HepG2 (cell line): ENCODE measurements around the gene SHE. TPM values are rescaled to one million over a fixed set of nuclear protein-coding genes. Genes with fewer than 3 reads are reported as not detected.

Experiments
- ATAC-seq: fragments of 200-7000 bp; cut with Tn5 transposase; 3 replicates; pipeline ENCODE4 v1.9.1; 2020; ENCODE audit warnings: mild to moderate bottlenecking, moderate library complexity
- BruUV-seq: library from RNA; stranded (reverse); fragments of 400-500 nt; replicated peaks from 2 replicates; lab custom pipeline; 2021; lab: Mats Ljungman, UMichigan
- CTCF ChIA-PET: fragments of 300-600 bp; formaldehyde crosslinking; extraction: SDS; loops from one replicate; lab custom pipeline; 2021; ENCODE audit warnings: low total read pairs, inconsistent platforms, low intra/inter-chr PET ratio; lab: Yijun Ruan, JAX
- POLR2A ChIA-PET: fragments of 350-600 bp; sonication (Branson Sonifier 250); formaldehyde crosslinking; loops from one replicate; lab custom pipeline; 2020; ENCODE audit warnings: antibody characterized with exemption, inconsistent platforms; lab: Yijun Ruan, JAX
- DNase-seq: peaks from one replicate; pipeline ENCODE4 v3.0.0-alpha.2; 2015; ENCODE audit warnings: low spot score
- FAIRE-seq: peaks from 3 replicates; lab custom pipeline; 2011; peaks lifted over from hg19 to GRCh38; lab: Jason Lieb, UNC
- H2AFZ ChIP-seq: one replicate; pipeline ENCODE4 v1.6.1; 2011; ENCODE audit warnings: low read length, inconsistent platforms
- H3K27ac ChIP-seq: fragments of 300-600 bp; 3 replicates; pipeline ENCODE4 v1.8.0; 2011; ENCODE audit warnings: mixed run types, mild to moderate bottlenecking, mixed read lengths, low read length, inconsistent platforms; ENCODE audit not compliant: insufficient read depth; ENCODE audit errors: extremely low read length
- H3K27me3 ChIP-seq, 2 experiments: fragments of 200-600 bp in 1 of 2; 2 replicates in 1 of 2; 3 replicates in 1 of 2; pipeline versions ENCODE4 v1.6.0 to v1.8.0; 2011; ENCODE audit warnings: low read length in 2 of 2, mild to moderate bottlenecking in 2 of 2, moderate library complexity in 2 of 2, inconsistent platforms in 1 of 2; ENCODE audit not compliant: insufficient read depth in 2 of 2, control insufficient read depth in 1 of 2
- H3K36me3 ChIP-seq, 2 experiments: fragments of 200-600 bp in 1 of 2; replicated peaks in 1 of 2; 2 replicates in 1 of 2; 3 replicates in 1 of 2; pipeline versions ENCODE4 v1.5.1 to v1.8.0; 2011; ENCODE audit warnings: low read length in 2 of 2, inconsistent platforms in 1 of 2; ENCODE audit not compliant: insufficient read depth in 2 of 2, control insufficient read depth in 1 of 2
- H3K4me1 ChIP-seq: 2 replicates; pipeline ENCODE4 v1.5.1; 2012; ENCODE audit warnings: low read length, inconsistent platforms; ENCODE audit not compliant: insufficient read depth
- H3K4me2 ChIP-seq: 2 replicates; pipeline ENCODE4 v1.6.0; 2011; ENCODE audit warnings: low read depth, low read length, inconsistent platforms
- H3K4me3 ChIP-seq, 3 experiments: fragments of 200-600 bp in 1 of 3; sonication (generic), shearing (Covaris generic) in 1 of 3; replicated peaks in 1 of 3; 2 replicates each; pipeline ENCODE4 v1.5.1; 2011 to 2016; ENCODE audit warnings: low read length in 3 of 3, inconsistent platforms in 2 of 3, low read depth in 2 of 3, mild to moderate bottlenecking in 2 of 3, control low read depth in 1 of 3, mixed read lengths in 1 of 3; ENCODE audit not compliant: insufficient read depth in 1 of 3
- H3K79me2 ChIP-seq: one replicate; pipeline ENCODE4 v1.6.1; 2011; ENCODE audit warnings: low read length, inconsistent platforms; ENCODE audit not compliant: insufficient read depth
- H3K9ac ChIP-seq: 2 replicates; pipeline ENCODE4 v1.6.0; 2011; ENCODE audit warnings: mild to moderate bottlenecking, low read depth, low read length, inconsistent platforms; ENCODE audit not compliant: insufficient read depth
- H3K9me3 ChIP-seq: 2 replicates; pipeline ENCODE4 v1.5.1; 2012; ENCODE audit warnings: mild to moderate bottlenecking, low read length
- H4K20me1 ChIP-seq: 2 replicates; pipeline ENCODE4 v1.6.0; 2011; ENCODE audit warnings: inconsistent platforms, mild to moderate bottlenecking, low read length, moderate library complexity; ENCODE audit not compliant: insufficient read depth
- AGO2 ChIP-seq: fragments of 200-400 bp; formaldehyde crosslinking; optimal IDR thresholded peaks from 2 replicates; pipeline ENCODE3; 2017; ENCODE audit warnings: mild to moderate bottlenecking, low read depth, low read length, moderate library complexity
- ELF1 ChIP-seq: sonication (generic); formaldehyde crosslinking; IDR thresholded peaks from 2 replicates; pipeline ENCODE4 v1.4.0; 2020; ENCODE audit warnings: missing genetic modification reagents
- GATAD1 ChIP-seq: IDR thresholded peaks from 2 replicates; pipeline ENCODE4 v1.6.1; 2016; ENCODE audit warnings: missing genetic modification reagents, missing compliant biosample characterization
- MAFF ChIP-seq: IDR thresholded peaks from 2 replicates; pipeline ENCODE4 v1.6.1; 2011; ENCODE audit warnings: low read depth, low read length, improper control_type of control experiment
- MAFK ChIP-seq, 2 experiments: IDR thresholded peaks in 1 of 2; conservative IDR thresholded peaks in 1 of 2; 2 replicates each; pipeline ENCODE4 v1.6.1; 2011; ENCODE audit warnings: improper control_type of control experiment in 2 of 2, low read length in 2 of 2
- NFE2 ChIP-seq: sonication (generic); formaldehyde crosslinking; IDR thresholded peaks from 2 replicates; pipeline ENCODE4 v1.4.0; 2020; ENCODE audit warnings: missing genetic modification reagents
- NFYC ChIP-seq: IDR thresholded peaks from 2 replicates; pipeline ENCODE4 v1.6.1; 2016; ENCODE audit warnings: missing genetic modification reagents, missing compliant biosample characterization
- PRMT3 ChIP-seq: sonication (generic); formaldehyde crosslinking; IDR thresholded peaks from 2 replicates; pipeline ENCODE4 v1.8.1; 2022; ENCODE audit warnings: low read depth, mild to moderate bottlenecking, moderate library complexity, missing genetic modification reagents, borderline replicate concordance
- PRPF4 ChIP-seq: fragments of 200-400 bp; formaldehyde crosslinking; IDR thresholded peaks from 2 replicates; pipeline ENCODE4 v1.6.1; 2016; ENCODE audit warnings: low read length, low read depth; ENCODE audit not compliant: poor library complexity, severe bottlenecking
- TEAD3 ChIP-seq: optimal IDR thresholded peaks from 2 replicates; pipeline ENCODE3; 2016; ENCODE audit warnings: borderline replicate concordance
- ZNF33B ChIP-seq: sonication (generic); formaldehyde crosslinking; IDR thresholded peaks from 2 replicates; pipeline ENCODE4 v1.5.1; 2020; ENCODE audit warnings: mild to moderate bottlenecking, missing genetic modification reagents
- ZNF543 ChIP-seq: sonication (generic); formaldehyde crosslinking; IDR thresholded peaks from 2 replicates; pipeline ENCODE4 v1.4.0; 2020; ENCODE audit warnings: mild to moderate bottlenecking, missing genetic modification reagents
- WGBS: methylation state at CpG from one replicate; pipeline ENCODE4 v1.1.6; 2017; ENCODE audit warnings: low lambda C conversion rate; 5-methylcytosine and 5-hydroxymethylcytosine counted together
- in situ Hi-C: cut with HindIII; loops from 2 replicates; pipeline ENCODE4 v1.10.0; 2017; ENCODE audit warnings: low pct_unique_long_range_greater_than_20kb; ENCODE audit not compliant: extremely low pct_ligation_motif_present
- intact Hi-C: fragments of 100-400 bp; cut with micrococcal nuclease; formaldehyde crosslinking; loops from one replicate; pipeline ENCODE4 v1.10.0; 2022; ENCODE audit not compliant: unreplicated experiment
- polyA plus RNA-seq, 8 experiments: library from polyadenylated mRNA; depleted of rRNA in 3 of 8; stranded (reverse) in 7 of 8; unstranded in 1 of 8; fragments of >200 nt; fragmentation: Illumina TruSeq in 4 of 8; extraction: Trizol in 4 of 8; gene quantifications; 2 replicates each; pipeline versions ENCODE4 v1.2.1 to v1.2.3, GENCODE V29; 2011 to 2016; ENCODE audit warnings: low read depth in 4 of 8, missing spikeins in 1 of 8, mixed read lengths in 1 of 8; ENCODE audit not compliant: insufficient read depth in 1 of 8
- total RNA-seq, 5 experiments: library from RNA; depleted of rRNA; stranded (reverse); fragments of >200 nt; fragmentation: Illumina TruSeq; extraction: Trizol; gene quantifications; 2 replicates each; pipeline ENCODE4 v1.2.3, GENCODE V29; 2016; ENCODE audit warnings: low read depth in 1 of 5

The SHE gene
- total and polyA plus RNA-seq, 2 of the 13 experiments (the other 11 are each of a cell fraction or from before 2014, with no cell fraction given), result not detected

DNA sequence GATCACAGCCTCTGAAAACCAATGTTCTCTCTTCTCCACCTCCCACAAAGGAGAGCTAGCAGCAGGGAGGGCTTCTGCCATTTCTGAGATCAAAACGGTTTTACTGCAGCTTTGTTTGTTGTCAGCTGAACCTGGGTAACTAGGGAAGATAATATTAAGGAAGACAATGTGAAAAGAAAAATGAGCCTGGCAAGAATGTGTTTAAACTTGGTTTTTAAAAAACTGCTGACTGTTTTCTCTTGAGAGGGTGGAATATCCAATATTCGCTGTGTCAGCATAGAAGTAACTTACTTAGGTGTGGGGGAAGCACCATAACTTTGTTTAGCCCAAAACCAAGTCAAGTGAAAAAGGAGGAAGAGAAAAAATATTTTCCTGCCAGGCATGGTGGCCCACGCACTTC, 36.0 kb downstream of the SHE start:
- ChIA-PET POLR2A (no interaction called here), CTCF (no interaction called here)
- Histone ChIP-seq H3K4me1 (peaks cover 10% of the 10 kb centered on the region), H3K4me3 (no peak overlapping the region), H3K27ac (no peak overlapping the region), H3K4me2 (no peak overlapping the region), H4K20me1 (no peaks in the 10 kb centered on the region), H3K9ac (no peak overlapping the region), H3K9me3 (no peaks in the 10 kb centered on the region), H3K79me2 (no peaks in the 10 kb centered on the region), H3K27me3 (no peaks in the 10 kb centered on the region), H3K36me3 (no peaks in the 10 kb centered on the region), H2AFZ (no peak overlapping the region)
- no peak for ATAC-seq
- intact Hi-C loops (no loop called here), in situ Hi-C loops (no loop called here)
- DNase-seq, result no peak
- no TSS peak for BruUV-seq
- no peak for FAIRE-seq
- TF ChIP-seq MAFF (peak; percentile 97), PRMT3 (CRISPR knock-in tag) (no peak), MAFK (conservative IDR thresholded peaks at IDR 0.05 in 1 of 2, IDR thresholded peaks at IDR 0.05 in 1 of 2; ENCODE audit: low read length in 2 of 2) (peak; percentile 96 to 98)
- 72% methylated on average over 3 of the region's 3 CpGs for WGBS

DNA sequence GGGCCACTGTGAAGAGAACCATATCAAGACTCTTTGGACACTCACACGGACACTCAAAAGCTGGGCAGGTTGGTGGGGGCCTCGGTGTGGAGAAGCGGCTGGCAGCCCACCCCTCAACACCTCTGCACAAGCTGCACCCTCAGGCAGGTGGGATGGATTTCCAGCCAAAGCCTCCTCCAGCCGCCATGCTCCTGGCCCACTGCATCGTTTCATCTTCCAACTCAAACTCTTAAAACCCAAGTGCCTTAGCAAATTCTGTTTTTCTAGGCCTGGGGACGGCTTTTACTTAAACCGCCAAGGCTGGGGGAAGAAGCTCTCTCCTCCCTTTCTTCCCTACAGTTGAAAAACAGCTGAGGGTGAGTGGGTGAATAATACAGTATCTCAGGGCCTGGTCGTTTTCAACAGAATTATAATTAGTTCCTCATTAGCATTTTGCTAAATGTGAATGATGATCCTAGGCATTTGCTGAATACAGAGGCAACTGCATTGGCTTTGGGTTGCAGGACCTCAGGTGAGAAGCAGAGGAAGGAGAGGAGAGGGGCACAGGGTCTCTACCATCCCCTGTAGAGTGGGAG, 36.5 kb downstream of the SHE start:
- Histone ChIP-seq H3K79me2 (no peaks in the 10 kb centered on the region), H4K20me1 (no peaks in the 10 kb centered on the region), H3K4me1 (peaks cover 10% of the 10 kb centered on the region), H3K4me3 (no peak overlapping the region), H2AFZ (no peak overlapping the region), H3K27ac (no peak overlapping the region), H3K9me3 (no peaks in the 10 kb centered on the region), H3K4me2 (no peak overlapping the region), H3K27me3 (no peaks in the 10 kb centered on the region), H3K36me3 (no peaks in the 10 kb centered on the region), H3K9ac (no peak overlapping the region)
- no TSS peak for BruUV-seq
- TF ChIP-seq NFE2 (CRISPR knock-in tag) (no peak), PRPF4 (no peak), AGO2 (no peak), ZNF33B (no peak), TEAD3 (CRISPR knock-in tag) (no peak), ELF1 (CRISPR knock-in tag) (no peak), NFYC (CRISPR knock-in tag) (no peak), ZNF543 (CRISPR knock-in tag) (no peak), GATAD1 (CRISPR knock-in tag) (no peak)
- no peak for DNase-seq
- ChIA-PET CTCF (no interaction called here), POLR2A (no interaction called here)
- in situ Hi-C loops, result no loop called here
- intact Hi-C loops, result no loop called here
- WGBS, result 87% methylated on average over 6 of the region's 8 CpGs
- ATAC-seq, result no peak
- no peak for FAIRE-seq
